ENCODE results near the gene FAM209B.

FAM209B gene

GRCh38 chr20:56575157-56575556 is 42.1 kb downstream of the FAM209B start:
- H3K27ac ChIP-seq (ENCODE audit: low read depth, low read length), result no peak overlapping the region

GRCh38 chr20:56575961-56576360 is 42.9 kb downstream of the FAM209B start:
- H3K36me3 ChIP-seq (ENCODE audit: insufficient read depth, low read length), result no peaks in the 10 kb centered on the region

More at GRCh38 chr20:56575157-56575556, 42.1 kb downstream of the FAM209B start:
- H3K36me3 ChIP-seq (ENCODE audit: insufficient read depth, low read length), result no peaks in the 10 kb centered on the region
- no peaks in the 10 kb centered on the region for H3K4me1 ChIP-seq (ENCODE audit: insufficient read depth, low read length)
- H3K9me3 ChIP-seq (ENCODE audit: low read length), result no peaks in the 10 kb centered on the region
- no peak overlapping the region for H3K9ac ChIP-seq (ENCODE audit: low read length)
- H3K27me3 ChIP-seq (ENCODE audit: control insufficient read depth in 1 of 2, insufficient read depth in 2 of 2, low read length in 2 of 2), result no peaks in the 10 kb centered on the region
- H3K4me3 ChIP-seq (ENCODE audit: low read depth in 1 of 2, low read length in 2 of 2), result no peak overlapping the region

DNA sequence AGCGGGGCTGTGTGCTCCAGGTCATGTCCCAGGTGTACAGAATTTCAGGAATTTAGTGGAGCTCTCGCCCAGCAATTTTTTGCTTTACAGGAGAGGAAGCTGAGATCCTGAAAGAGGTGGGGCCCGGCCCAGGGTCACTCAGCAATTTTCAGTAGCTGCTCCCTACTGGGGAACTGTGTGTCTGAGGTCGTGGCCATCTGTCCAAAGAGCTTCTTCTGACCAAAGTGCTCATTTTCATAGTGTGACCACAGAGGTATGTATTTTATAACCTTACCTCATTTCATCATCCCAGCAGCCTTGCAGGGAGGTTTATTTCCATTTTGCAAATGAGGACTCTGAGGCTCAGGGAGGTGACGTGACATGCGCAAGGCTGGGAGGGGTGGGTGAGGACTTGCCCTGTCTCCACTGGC is 46.3 kb downstream of the FAM209B start:
- no peaks in the 10 kb centered on the region for H3K36me3 ChIP-seq (ENCODE audit: insufficient read depth, low read length)
- H3K9me3 ChIP-seq (ENCODE audit: low read length), result no peaks in the 10 kb centered on the region
- H3K9ac ChIP-seq (ENCODE audit: low read length), result no peak overlapping the region
- H3K27me3 ChIP-seq (ENCODE audit: control insufficient read depth in 1 of 2, insufficient read depth in 2 of 2, low read length in 2 of 2), result no peaks in the 10 kb centered on the region
- H3K4me1 ChIP-seq (ENCODE audit: insufficient read depth, low read length), result no peaks in the 10 kb centered on the region
- H3K4me3 ChIP-seq (ENCODE audit: low read depth in 1 of 2, low read length in 2 of 2), result no peak overlapping the region
- no peak overlapping the region for H3K27ac ChIP-seq (ENCODE audit: low read depth, low read length)

More at GRCh38 chr20:56575961-56576360, 42.9 kb downstream of the FAM209B start:
- Histone ChIP-seq H3K9me3 (ENCODE audit: low read length) (no peaks in the 10 kb centered on the region), H3K27ac (ENCODE audit: low read depth, low read length) (no peak overlapping the region), H3K27me3 (ENCODE audit: control insufficient read depth in 1 of 2, insufficient read depth in 2 of 2, low read length in 2 of 2) (no peaks in the 10 kb centered on the region), H3K4me1 (ENCODE audit: insufficient read depth, low read length) (no peaks in the 10 kb centered on the region), H3K4me3 (ENCODE audit: low read depth in 1 of 2, low read length in 2 of 2) (no peak overlapping the region), H3K9ac (ENCODE audit: low read length) (no peak overlapping the region)

GRCh38 chr20:56580226-56580625 is 47.2 kb downstream of the FAM209B start:
- H3K9ac ChIP-seq (ENCODE audit: low read length), result no peak overlapping the region
- H3K36me3 ChIP-seq (ENCODE audit: insufficient read depth, low read length), result no peaks in the 10 kb centered on the region
- no peak overlapping the region for H3K27ac ChIP-seq (ENCODE audit: low read depth, low read length)
- no peaks in the 10 kb centered on the region for H3K9me3 ChIP-seq (ENCODE audit: low read length)
- no peaks in the 10 kb centered on the region for H3K4me1 ChIP-seq (ENCODE audit: insufficient read depth, low read length)
- no peaks in the 10 kb centered on the region for H3K27me3 ChIP-seq (ENCODE audit: control insufficient read depth in 1 of 2, insufficient read depth in 2 of 2, low read length in 2 of 2)
- H3K4me3 ChIP-seq (ENCODE audit: low read depth in 1 of 2, low read length in 2 of 2), result no peak overlapping the region

GRCh38 chr20:56581701-56582100 is 48.7 kb downstream of the FAM209B start:
- Histone ChIP-seq H3K27me3 (ENCODE audit: control insufficient read depth in 1 of 2, insufficient read depth in 2 of 2, low read length in 2 of 2) (no peaks in the 10 kb centered on the region), H3K9me3 (ENCODE audit: low read length) (no peaks in the 10 kb centered on the region), H3K4me1 (ENCODE audit: insufficient read depth, low read length) (no peaks in the 10 kb centered on the region), H3K9ac (ENCODE audit: low read length) (no peak overlapping the region), H3K36me3 (ENCODE audit: insufficient read depth, low read length) (no peaks in the 10 kb centered on the region), H3K4me3 (ENCODE audit: low read depth in 1 of 2, low read length in 2 of 2) (no peak overlapping the region), H3K27ac (ENCODE audit: low read depth, low read length) (no peak overlapping the region)

DNA sequence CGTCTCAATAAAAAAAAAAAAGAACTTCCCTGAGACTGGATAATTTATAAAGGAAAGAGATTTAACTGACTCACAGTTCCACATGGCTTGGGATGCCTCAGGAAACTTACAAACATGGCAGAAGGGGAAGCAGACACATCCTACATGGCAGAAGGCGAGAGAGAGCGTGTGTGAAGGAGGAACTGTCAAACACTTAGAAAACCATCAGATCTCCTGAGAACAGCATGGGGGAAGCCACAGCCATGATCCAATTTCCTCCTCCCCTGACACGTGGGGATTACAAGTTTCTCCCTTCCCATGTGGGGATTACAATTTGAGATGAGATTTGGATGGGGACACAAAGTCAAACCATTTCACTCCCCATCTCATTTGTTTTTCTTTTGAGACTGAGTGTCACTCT is 49.5 kb downstream of the FAM209B start:
- no peaks in the 10 kb centered on the region for H3K9me3 ChIP-seq (ENCODE audit: low read length)
- H3K27me3 ChIP-seq (ENCODE audit: control insufficient read depth in 1 of 2, insufficient read depth in 2 of 2, low read length in 2 of 2), result no peaks in the 10 kb centered on the region
- H3K36me3 ChIP-seq (ENCODE audit: insufficient read depth, low read length), result no peaks in the 10 kb centered on the region
- H3K4me3 ChIP-seq (ENCODE audit: low read depth in 1 of 2, low read length in 2 of 2), result no peak overlapping the region
- no peak overlapping the region for H3K27ac ChIP-seq (ENCODE audit: low read depth, low read length)
- no peak overlapping the region for H3K9ac ChIP-seq (ENCODE audit: low read length)
- no peaks in the 10 kb centered on the region for H3K4me1 ChIP-seq (ENCODE audit: insufficient read depth, low read length)

DNA sequence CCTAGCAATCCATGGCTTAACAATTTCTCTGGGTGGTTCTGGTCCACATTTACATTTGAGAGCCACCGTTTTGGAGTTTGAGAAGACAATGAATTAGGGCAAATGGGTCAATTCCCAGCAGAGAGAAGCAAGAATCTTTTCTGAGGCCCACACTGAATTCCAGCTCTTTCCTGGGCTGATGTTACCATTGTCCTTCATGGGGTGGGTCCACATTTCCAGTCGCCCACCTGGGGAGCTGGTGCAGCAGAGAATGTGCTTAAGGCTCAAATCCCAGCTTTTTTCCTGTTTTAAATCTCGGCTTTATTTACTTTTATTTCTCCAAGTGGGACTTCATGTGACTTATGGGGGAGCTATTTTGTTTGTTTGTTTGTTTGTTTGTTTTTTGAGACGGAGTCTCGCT is 51.9 kb downstream of the FAM209B start:
- H3K4me1 ChIP-seq (ENCODE audit: insufficient read depth, low read length), result no peaks in the 10 kb centered on the region
- no peaks in the 10 kb centered on the region for H3K36me3 ChIP-seq (ENCODE audit: insufficient read depth, low read length)
- H3K9ac ChIP-seq (ENCODE audit: low read length), result no peak overlapping the region
- no peaks in the 10 kb centered on the region for H3K9me3 ChIP-seq (ENCODE audit: low read length)
- no peak overlapping the region for H3K4me3 ChIP-seq (ENCODE audit: low read depth in 1 of 2, low read length in 2 of 2)
- H3K27me3 ChIP-seq (ENCODE audit: control insufficient read depth in 1 of 2, insufficient read depth in 2 of 2, low read length in 2 of 2), result no peaks in the 10 kb centered on the region
- no peak overlapping the region for H3K27ac ChIP-seq (ENCODE audit: low read depth, low read length)
